HUES6 (cell line): ENCODE measurements around the gene DROSHA.
"Not testable (repeated sequence)": the region's sequence is repeated elsewhere in the genome, so short reads cannot be mapped to it uniquely, and the experiment has no call there.

ENCODE experiments used
- H3K27ac ChIP-seq: 2 replicates; pipeline ENCODE4 v1.7.0; 2013; ENCODE audit warnings: low read depth, mild to moderate bottlenecking, low read length, inconsistent platforms
- H3K27me3 ChIP-seq: 2 replicates; pipeline ENCODE4 v1.6.1; 2013; ENCODE audit warnings: low read length; ENCODE audit not compliant: control insufficient read depth, insufficient read depth
- H3K36me3 ChIP-seq: 2 replicates; pipeline ENCODE4 v1.6.1; 2013; ENCODE audit warnings: low read length; ENCODE audit not compliant: control insufficient read depth, insufficient read depth
- H3K4me1 ChIP-seq: 2 replicates; pipeline ENCODE4 v1.6.1; 2013; ENCODE audit warnings: low read length; ENCODE audit not compliant: control insufficient read depth, insufficient read depth
- H3K4me3 ChIP-seq: 2 replicates; pipeline ENCODE4 v1.5.1; 2013; ENCODE audit warnings: low read depth, low read length
- H3K9ac ChIP-seq: one replicate; pipeline ENCODE4 v1.6.1; 2013; ENCODE audit warnings: mild to moderate bottlenecking, low read length
- H3K9me3 ChIP-seq: 2 replicates; pipeline ENCODE4 v1.6.1; 2013; ENCODE audit warnings: low read depth, low read length; ENCODE audit not compliant: control insufficient read depth, insufficient read depth

Gene DROSHA

GRCh38 chr5:31559942-31560341 is 28.0 kb upstream of the DROSHA start:
- no peaks in the 10 kb centered on the region for H3K27me3 ChIP-seq
- H3K4me1 ChIP-seq = no peaks in the 10 kb centered on the region
- no peak overlapping the region for H3K4me3 ChIP-seq
- H3K27ac ChIP-seq = no peak overlapping the region
- H3K9me3 ChIP-seq = no peaks in the 10 kb centered on the region
- H3K9ac ChIP-seq = no peak overlapping the region
- H3K36me3 ChIP-seq = peaks cover 10% of the 10 kb centered on the region

- Histone ChIP-seq H3K9me3 (no peaks in the 10 kb centered on the region), H3K9ac (no peak overlapping the region), H3K27ac (no peak overlapping the region), H3K4me3 (no peak overlapping the region), H3K4me1 (no peaks in the 10 kb centered on the region), H3K27me3 (no peaks in the 10 kb centered on the region), H3K36me3 (peaks cover 44% of the 10 kb centered on the region)
These were observed 24.6 kb upstream of the DROSHA start for GRCh38 chr5:31556461-31556860.

GRCh38 chr5:31554552-31554951 is 22.7 kb upstream of the DROSHA start:
- H3K9ac ChIP-seq = no peak overlapping the region
- H3K27me3 ChIP-seq = no peaks in the 10 kb centered on the region
- H3K4me3 ChIP-seq = no peak overlapping the region
- no peaks in the 10 kb centered on the region for H3K4me1 ChIP-seq
- no peak overlapping the region for H3K27ac ChIP-seq
- peaks cover 55% of the 10 kb centered on the region for H3K36me3 ChIP-seq
- H3K9me3 ChIP-seq = no peaks in the 10 kb centered on the region

- Histone ChIP-seq H3K4me1 (no peaks in the 10 kb centered on the region), H3K4me3 (no peak overlapping the region), H3K36me3 (peaks cover 55% of the 10 kb centered on the region), H3K27ac (no peak overlapping the region), H3K9me3 (no peaks in the 10 kb centered on the region), H3K27me3 (no peaks in the 10 kb centered on the region), H3K9ac (no peak overlapping the region)
These were observed 22.0 kb upstream of the DROSHA start for GRCh38 chr5:31553863-31554262.

- Histone ChIP-seq H3K9ac (no peak overlapping the region), H3K27me3 (no peaks in the 10 kb centered on the region), H3K4me1 (no peaks in the 10 kb centered on the region), H3K9me3 (no peaks in the 10 kb centered on the region), H3K27ac (no peak overlapping the region), H3K4me3 (no peak overlapping the region), H3K36me3 (peaks cover 74% of the 10 kb centered on the region)
These were observed 20.0 kb upstream of the DROSHA start for GRCh38 chr5:31551878-31552277.

GRCh38 chr5:31549114-31549513 is 17.2 kb upstream of the DROSHA start:
- not testable (repeated sequence) for H3K4me3 ChIP-seq, H3K9me3 ChIP-seq, H3K27ac ChIP-seq, H3K27me3 ChIP-seq, H3K4me1 ChIP-seq, H3K9ac ChIP-seq
- H3K36me3 ChIP-seq = peaks cover 77% of the 10 kb centered on the region

- Histone ChIP-seq H3K9me3 (no peaks in the 10 kb centered on the region), H3K27me3 (no peaks in the 10 kb centered on the region), H3K9ac (no peak overlapping the region), H3K4me3 (no peak overlapping the region), H3K36me3 (peaks cover 84% of the 10 kb centered on the region), H3K27ac (no peak overlapping the region), H3K4me1 (peaks cover 4% of the 10 kb centered on the region; the same call in 1 of the 2 replicates)
These were observed 6.0 kb upstream of the DROSHA start for GRCh38 chr5:31537851-31538250.

GRCh38 chr5:31537349-31537748 is 5.5 kb upstream of the DROSHA start:
- no peaks in the 10 kb centered on the region for H3K27me3 ChIP-seq
- H3K9ac ChIP-seq = no peak overlapping the region
- no peaks in the 10 kb centered on the region for H3K9me3 ChIP-seq
- no peak overlapping the region for H3K4me3 ChIP-seq
- H3K4me1 ChIP-seq = peaks cover 4% of the 10 kb centered on the region; the same call in 1 of the 2 replicates
- peaks cover 79% of the 10 kb centered on the region for H3K36me3 ChIP-seq
- H3K27ac ChIP-seq = no peak overlapping the region

- Histone ChIP-seq H3K27ac (no peak overlapping the region), H3K9me3 (no peaks in the 10 kb centered on the region), H3K9ac (no peak overlapping the region), H3K36me3 (peaks cover 77% of the 10 kb centered on the region), H3K27me3 (no peaks in the 10 kb centered on the region), H3K4me1 (peaks cover 4% of the 10 kb centered on the region; the same call in 1 of the 2 replicates), H3K4me3 (no peak overlapping the region)
These were observed 5.0 kb upstream of the DROSHA start for GRCh38 chr5:31536873-31537272.

- Histone ChIP-seq H3K4me3 (no peak overlapping the region), H3K9me3 (no peaks in the 10 kb centered on the region), H3K27me3 (no peaks in the 10 kb centered on the region), H3K36me3 (peaks cover 56% of the 10 kb centered on the region), H3K27ac (no peak overlapping the region), H3K9ac (no peak overlapping the region), H3K4me1 (peaks cover 11% of the 10 kb centered on the region)
These were observed 2.7 kb upstream of the DROSHA start for GRCh38 chr5:31534527-31535046.

- Histone ChIP-seq H3K4me3 (peak overlapping the region; percentile 99), H3K36me3 (peaks cover 52% of the 10 kb centered on the region), H3K9ac (peak overlapping the region; percentile 95), H3K9me3 (no peaks in the 10 kb centered on the region), H3K27ac (peak overlapping the region; percentile 76), H3K4me1 (peaks cover 11% of the 10 kb centered on the region), H3K27me3 (no peaks in the 10 kb centered on the region)
These were observed 378 bp downstream of the DROSHA start for GRCh38 chr5:31531543-31531887.
